CD8-positive, alpha-beta memory T cell (primary cell): ENCODE measurements around the gene CTSW. TPM values are rescaled to one million over a fixed set of nuclear protein-coding genes. Genes with fewer than 3 reads are reported as not detected.
"Not testable (repeated sequence)": the region's sequence is repeated elsewhere in the genome, so short reads cannot be mapped to it uniquely, and the experiment has no call there.

ENCODE experiments used
- CTCF ChIA-PET: fragments of 350-600 bp; sonication (Branson Sonifier 250); formaldehyde crosslinking; loops from one replicate; lab custom pipeline; 2021; ENCODE audit warnings: antibody characterized with exemption; lab: Charles Lee
- POLR2A ChIA-PET: fragments of 350-600 bp; sonication (Branson Sonifier 250); formaldehyde crosslinking; loops from one replicate; lab custom pipeline; 2021; ENCODE audit warnings: antibody characterized with exemption; lab: Charles Lee
- DNase-seq, 5 donors: peaks; one replicate each; pipeline versions ENCODE4 v3.0.0 to v3.0.0-alpha.2; 2020 to 2022; ENCODE audit warnings: mixed read lengths in 1 of 5
- H3K27ac ChIP-seq: one replicate; pipeline ENCODE4 v1.7.0; 2013; ENCODE audit warnings: low read depth, mild to moderate bottlenecking, low read length, moderate library complexity
- H3K27me3 ChIP-seq: 2 replicates; pipeline ENCODE4 v1.7.0; 2013; ENCODE audit warnings: low read length, mild to moderate bottlenecking; ENCODE audit not compliant: insufficient read depth, poor library complexity, severe bottlenecking
- H3K36me3 ChIP-seq: 2 replicates; pipeline ENCODE4 v1.7.0; 2013; ENCODE audit warnings: mild to moderate bottlenecking, low read length, moderate library complexity; ENCODE audit not compliant: insufficient read depth
- H3K4me1 ChIP-seq: 2 replicates; pipeline ENCODE4 v1.7.0; 2013; ENCODE audit warnings: mild to moderate bottlenecking, low read length, moderate library complexity; ENCODE audit not compliant: insufficient read depth
- H3K4me3 ChIP-seq: 2 replicates; pipeline ENCODE4 v1.7.0; 2013; ENCODE audit warnings: mild to moderate bottlenecking, low read length
- H3K9me3 ChIP-seq: 2 replicates; pipeline ENCODE4 v1.7.0; 2013; ENCODE audit warnings: mild to moderate bottlenecking, low read length
- H3K27ac Mint-ChIP-seq, 8 donors: one replicate each; pipeline ENCODE4 v1.8.0; 2020 to 2021; ENCODE audit warnings: mixed read lengths in 8 of 8, mild to moderate bottlenecking in 6 of 8, inconsistent platforms in 3 of 8, moderate library complexity in 3 of 8
- H3K27me3 Mint-ChIP-seq, 2 donors: one replicate each; pipeline ENCODE4 v1.8.0; 2020 to 2021; ENCODE audit warnings: mixed read lengths in 2 of 2, mild to moderate bottlenecking in 1 of 2, moderate library complexity in 1 of 2
- H3K36me3 Mint-ChIP-seq, 3 donors: one replicate each; pipeline ENCODE4 v1.8.0; 2020 to 2021; ENCODE audit warnings: mixed read lengths in 3 of 3, inconsistent platforms in 1 of 3, mild to moderate bottlenecking in 1 of 3
- H3K4me1 Mint-ChIP-seq, 3 donors: one replicate each; pipeline ENCODE4 v1.8.0; 2020 to 2021; ENCODE audit warnings: mixed read lengths in 3 of 3, inconsistent platforms in 1 of 3, mild to moderate bottlenecking in 1 of 3
- H3K4me3 Mint-ChIP-seq, 7 donors: one replicate each; pipeline ENCODE4 v1.8.0; 2020 to 2021; ENCODE audit warnings: mixed read lengths in 7 of 7, mild to moderate bottlenecking in 6 of 7, moderate library complexity in 4 of 7, inconsistent platforms in 2 of 7
- H3K9me3 Mint-ChIP-seq, 5 donors: one replicate each; pipeline ENCODE4 v1.8.0; 2020 to 2022; ENCODE audit warnings: mixed read lengths in 5 of 5, mild to moderate bottlenecking in 3 of 5, moderate library complexity in 2 of 5, inconsistent platforms in 1 of 5
- polyA plus RNA-seq: library from polyadenylated mRNA; unstranded; fragments of 300-500 nt; fragmentation: Illumina TruSeq; gene quantifications from one replicate; pipeline ENCODE4 v1.2.3, GENCODE V29; 2021
- total RNA-seq, 2 experiments: library from RNA; stranded (reverse); gene quantifications; one replicate each; pipeline ENCODE4 v1.2.3, GENCODE V29; 2021

CTSW gene
- total and polyA plus RNA-seq, 3 experiments from 2014 or later, result 40.9 to 1,046 (median 44.3) TPM

DNA sequence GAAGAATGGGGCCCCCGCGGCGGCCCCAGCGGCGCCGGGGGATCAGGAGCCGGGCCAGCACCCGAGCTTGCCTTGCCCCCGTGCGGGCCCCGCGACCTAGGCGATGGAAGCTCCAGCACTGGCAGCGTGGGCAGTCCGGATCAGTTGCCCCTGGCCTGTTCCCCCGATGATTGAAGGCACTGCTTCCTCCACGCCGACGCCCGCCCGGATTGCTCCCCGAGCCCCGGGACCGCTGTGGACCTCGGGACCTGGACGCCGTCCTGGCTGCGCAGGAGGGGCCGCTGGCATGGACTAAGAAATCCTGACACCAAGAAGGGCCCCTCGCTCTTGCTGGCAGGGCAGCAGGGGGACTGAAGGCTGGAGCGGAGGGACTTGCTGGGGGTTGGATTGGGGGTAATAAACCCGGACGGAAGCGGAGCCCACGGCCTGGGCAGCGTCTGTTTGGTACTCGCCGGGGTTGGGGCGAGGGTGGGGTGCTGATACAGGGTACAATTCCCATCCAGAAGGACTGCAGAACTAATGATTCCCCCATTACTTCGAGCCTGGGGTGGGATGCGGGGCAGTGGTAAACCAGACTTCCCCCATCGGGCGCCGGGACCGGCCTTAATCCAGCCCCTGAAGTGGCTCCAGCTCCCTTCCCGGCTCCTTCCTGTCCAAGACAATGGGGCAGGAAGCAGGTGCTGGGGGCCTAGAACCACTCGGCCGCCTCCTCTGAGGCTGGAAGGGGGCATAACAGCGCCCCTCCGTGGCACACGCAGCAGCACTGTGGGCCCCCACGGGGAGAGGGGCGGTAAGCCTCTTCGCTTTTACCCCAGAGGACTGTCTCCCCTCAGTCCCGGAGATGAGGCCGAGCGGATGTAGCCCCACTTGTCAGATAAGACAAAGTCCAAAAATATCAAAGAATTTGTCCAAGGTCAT is 11.8 kb downstream of the CTSW start:
- Histone ChIP-seq H3K27me3 (no peaks in the 10 kb centered on the region), H3K27ac (peak overlapping the region; percentile 87), H3K4me1 (peaks cover 55% of the 10 kb centered on the region), H3K36me3 (no peaks in the 10 kb centered on the region), H3K9me3 (no peaks in the 10 kb centered on the region), H3K4me3 (peak overlapping the region; percentile 74)
- H3K36me3 Mint-ChIP-seq, result peaks cover 0 to 12% (median 0%) of the 10 kb centered on the region in 3 donors
- DNase-seq, result peak in 1 of 5 donors; percentile 15
- peak overlapping the region; percentile 85 to 99 (median 92) for H3K27ac Mint-ChIP-seq
- ChIA-PET CTCF (interaction anchor here (0.7 to 21.9 kb wide), 25 partner anchors 8 to 709 kb away, joined by 3 to 560 read pairs (median 5); partner anchors contain the start of genes AP5B1, C11orf68, CAPN1 and CFL1), POLR2A (interaction anchor here (0.8 to 6.0 kb wide), 19 partner anchors 9 to 377 kb away, joined by 3 to 140 read pairs (median 4); partner anchors contain the start of genes BANF1, C11orf68, CFL1 and CTSW)
- no peaks in the 10 kb centered on the region for H3K27me3 Mint-ChIP-seq
- H3K4me3 Mint-ChIP-seq, result peak overlapping the region; percentile 78 to 92 (median 89)
- H3K4me1 Mint-ChIP-seq, result peaks cover 62 to 70% (median 67%) of the 10 kb centered on the region in 3 donors
- no peaks in the 10 kb centered on the region for H3K9me3 Mint-ChIP-seq

DNA sequence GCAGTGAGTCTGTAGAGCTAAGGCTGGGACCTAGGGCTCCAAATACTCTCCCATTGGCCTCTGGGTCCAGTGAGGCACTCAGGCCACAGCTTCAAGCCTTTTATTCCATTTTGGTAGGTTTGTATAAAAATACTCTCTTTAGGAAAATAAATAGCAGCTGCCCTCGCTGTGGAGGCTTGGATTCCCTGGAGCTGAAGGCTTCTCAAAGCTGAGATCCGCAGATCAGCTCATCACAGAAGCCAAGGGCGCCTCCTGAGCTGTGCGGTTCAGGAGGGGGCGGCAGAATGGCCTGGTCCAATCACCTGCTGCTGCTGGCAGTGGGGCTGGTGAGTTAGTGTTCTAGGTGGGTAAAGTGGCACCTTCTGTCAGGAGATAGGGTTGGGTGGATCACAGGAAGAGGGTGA is 12.5 kb downstream of the CTSW start:
- Histone ChIP-seq H3K4me3 (peak overlapping the region; percentile 74), H3K4me1 (peaks cover 55% of the 10 kb centered on the region), H3K27ac (peak overlapping the region; percentile 87)
- H3K27me3 Mint-ChIP-seq, H3K9me3 Mint-ChIP-seq, H3K9me3 ChIP-seq, H3K36me3 ChIP-seq, H3K27me3 ChIP-seq, H3K36me3 Mint-ChIP-seq: not testable (repeated sequence)
- DNase-seq, result peak in 2 of 5 donors; percentile 18 to 44
- Mint-ChIP-seq H3K27ac (peak overlapping the region; percentile 85 to 99 (median 92)), H3K4me1 (peaks cover 57 to 63% (median 60%) of the 10 kb centered on the region in 3 donors), H3K4me3 (peak overlapping the region; percentile 78 to 92 (median 89))
- CTCF ChIA-PET, result interaction anchor here (0.7 to 21.9 kb wide), 8 partner anchors 8 to 75 kb away, joined by 3 to 560 read pairs (median 18); partner anchors contain the start of genes C11orf68, CFL1, CTSW and EFEMP2
- POLR2A ChIA-PET, result interaction anchor here (2.9 to 6.0 kb wide), 3 partner anchors 9 to 33 kb away, joined by 11 to 140 read pairs (median 32); partner anchors contain the start of genes C11orf68, CFL1, FOSL1 and MUS81

DNA sequence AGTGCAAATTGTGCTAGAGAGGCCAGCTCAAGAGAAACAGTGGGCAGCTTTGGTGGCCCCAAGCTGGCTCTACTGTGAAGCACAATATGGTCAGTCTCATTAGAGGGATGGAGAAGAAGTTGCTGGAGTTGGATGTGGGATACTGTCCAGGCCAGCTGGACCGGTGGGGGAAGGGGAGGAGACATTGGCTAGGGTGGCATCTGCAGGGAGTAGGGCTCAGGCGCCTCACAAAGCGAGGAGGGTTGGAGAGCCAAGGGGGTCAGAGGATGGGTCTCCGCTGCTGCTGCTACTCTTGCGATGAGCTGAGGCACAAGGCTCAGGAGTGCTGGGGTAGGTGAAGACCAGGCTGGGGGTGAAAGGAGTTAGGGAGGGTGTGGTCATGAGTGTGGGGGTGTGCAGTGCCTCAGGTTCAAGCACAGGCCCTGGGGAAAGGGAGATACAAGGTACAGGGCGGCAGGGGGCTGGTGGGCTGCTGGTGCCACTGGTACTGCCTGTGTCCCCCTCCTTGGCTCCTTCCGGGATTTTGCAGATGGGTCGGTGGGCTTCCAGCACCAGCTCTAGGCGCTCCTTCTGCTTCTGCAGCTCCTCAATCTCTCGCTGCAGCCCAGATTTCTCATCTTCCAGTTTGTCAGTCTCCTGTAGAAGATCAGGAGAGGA is 13.2 kb downstream of the CTSW start:
- Mint-ChIP-seq H3K4me1 (peaks cover 54 to 58% (median 56%) of the 10 kb centered on the region in 3 donors), H3K27me3 (no peaks in the 10 kb centered on the region), H3K9me3 (no peaks in the 10 kb centered on the region), H3K27ac (peak overlapping the region; percentile 85 to 99 (median 93)), H3K36me3 (peaks cover 0 to 4% (median 0%) of the 10 kb centered on the region in 3 donors), H3K4me3 (peak overlapping the region; percentile 78 to 92 (median 89))
- H3K27me3 ChIP-seq, result no peaks in the 10 kb centered on the region
- peak overlapping the region; percentile 87 for H3K27ac ChIP-seq
- no peaks in the 10 kb centered on the region for H3K36me3 ChIP-seq
- ChIA-PET CTCF (interaction anchor here (0.7 to 21.9 kb wide), 7 partner anchors 7 to 76 kb away, joined by 3 to 560 read pairs (median 22); partner anchors contain the start of genes C11orf68, CFL1, CTSW and EFEMP2), POLR2A (interaction anchor here (3.0 to 6.0 kb wide), 2 partner anchors 25 to 34 kb away, joined by 11 to 140 read pairs; partner anchors contain the start of genes C11orf68, CFL1 and MUS81)
- DNase-seq, result no peak
- peaks cover 50% of the 10 kb centered on the region for H3K4me1 ChIP-seq
- H3K4me3 ChIP-seq, result peak overlapping the region; percentile 74
- H3K9me3 ChIP-seq, result no peaks in the 10 kb centered on the region

DNA sequence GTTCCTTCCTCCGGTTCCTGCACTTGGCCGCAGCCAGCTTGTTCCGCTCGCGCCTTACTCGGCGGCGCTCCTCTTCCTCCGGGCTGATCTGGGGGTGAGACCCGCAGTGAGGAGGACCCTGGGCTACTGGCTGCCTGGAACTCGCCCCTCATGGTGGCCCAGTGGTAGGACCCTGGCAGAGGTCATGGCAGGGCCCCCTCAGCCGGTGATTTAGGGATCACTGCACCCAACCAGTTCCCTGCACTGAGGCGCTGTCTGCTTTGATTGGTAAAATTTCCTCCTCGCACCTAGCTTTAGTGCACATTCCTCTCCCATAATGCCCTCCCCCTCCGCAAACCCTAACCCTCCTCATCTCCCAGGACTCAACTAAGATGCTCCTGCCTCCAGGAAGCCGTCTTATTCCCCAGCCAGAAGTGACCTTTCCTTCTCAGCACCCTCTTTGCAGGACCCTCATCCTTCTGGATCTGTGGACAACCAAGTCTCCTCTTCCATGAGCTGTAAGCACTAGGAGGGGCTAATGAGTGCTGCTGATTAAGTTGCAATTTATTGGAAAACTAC is 14.5 kb downstream of the CTSW start:
- no peaks in the 10 kb centered on the region for H3K27me3 Mint-ChIP-seq
- Histone ChIP-seq H3K27ac (peak overlapping the region; percentile 35), H3K9me3 (no peaks in the 10 kb centered on the region), H3K27me3 (peaks cover 6% of the 10 kb centered on the region), H3K4me1 (peaks cover 49% of the 10 kb centered on the region), H3K4me3 (peak overlapping the region; percentile 53), H3K36me3 (no peaks in the 10 kb centered on the region)
- DNase-seq, result peak in 2 of 5 donors; percentile 40
- no peaks in the 10 kb centered on the region for H3K9me3 Mint-ChIP-seq
- peak overlapping the region; percentile 84 to 99 (median 92) for H3K27ac Mint-ChIP-seq
- ChIA-PET POLR2A (interaction anchor here (0.5 to 3.0 kb wide), 2 partner anchors 24 to 51 kb away, joined by 4 to 11 read pairs; partner anchors contain the start of gene C11orf68), CTCF (interaction anchor here (3.8 to 21.9 kb wide), 2 partner anchors 9 to 25 kb away, joined by 22 to 560 read pairs; partner anchors contain the start of genes CFL1, CTSW, EFEMP2 and MUS81)
- H3K4me3 Mint-ChIP-seq, result peak overlapping the region; percentile 78 to 92 (median 83)
- no peaks in the 10 kb centered on the region for H3K36me3 Mint-ChIP-seq
- peaks cover 46 to 48% (median 46%) of the 10 kb centered on the region in 3 donors for H3K4me1 Mint-ChIP-seq

DNA sequence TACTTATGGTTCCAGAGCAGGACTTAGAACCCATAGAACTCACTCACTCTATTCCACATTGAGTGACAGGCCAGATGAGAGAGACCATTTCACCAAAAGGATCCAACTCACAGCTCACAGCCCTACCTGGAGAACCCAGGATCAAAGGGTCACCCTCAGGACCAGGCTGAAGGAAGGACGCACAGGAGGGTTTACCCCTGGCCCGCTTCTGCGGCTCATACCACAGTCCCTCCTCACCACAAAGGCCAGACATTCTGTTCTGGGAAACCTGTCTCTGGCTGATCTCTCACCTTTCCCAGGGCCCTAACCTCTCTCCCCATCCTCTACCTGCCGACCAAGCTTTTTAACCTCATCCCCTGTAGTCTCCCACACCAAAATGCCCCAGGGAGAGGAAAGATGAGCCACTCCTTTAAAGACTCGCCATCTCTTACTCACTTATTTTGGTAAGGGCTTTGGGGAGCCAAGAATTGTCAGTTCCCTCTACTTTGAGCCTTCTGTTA is 15.9 kb downstream of the CTSW start:
- H3K4me1 ChIP-seq, result peaks cover 47% of the 10 kb centered on the region

DNA sequence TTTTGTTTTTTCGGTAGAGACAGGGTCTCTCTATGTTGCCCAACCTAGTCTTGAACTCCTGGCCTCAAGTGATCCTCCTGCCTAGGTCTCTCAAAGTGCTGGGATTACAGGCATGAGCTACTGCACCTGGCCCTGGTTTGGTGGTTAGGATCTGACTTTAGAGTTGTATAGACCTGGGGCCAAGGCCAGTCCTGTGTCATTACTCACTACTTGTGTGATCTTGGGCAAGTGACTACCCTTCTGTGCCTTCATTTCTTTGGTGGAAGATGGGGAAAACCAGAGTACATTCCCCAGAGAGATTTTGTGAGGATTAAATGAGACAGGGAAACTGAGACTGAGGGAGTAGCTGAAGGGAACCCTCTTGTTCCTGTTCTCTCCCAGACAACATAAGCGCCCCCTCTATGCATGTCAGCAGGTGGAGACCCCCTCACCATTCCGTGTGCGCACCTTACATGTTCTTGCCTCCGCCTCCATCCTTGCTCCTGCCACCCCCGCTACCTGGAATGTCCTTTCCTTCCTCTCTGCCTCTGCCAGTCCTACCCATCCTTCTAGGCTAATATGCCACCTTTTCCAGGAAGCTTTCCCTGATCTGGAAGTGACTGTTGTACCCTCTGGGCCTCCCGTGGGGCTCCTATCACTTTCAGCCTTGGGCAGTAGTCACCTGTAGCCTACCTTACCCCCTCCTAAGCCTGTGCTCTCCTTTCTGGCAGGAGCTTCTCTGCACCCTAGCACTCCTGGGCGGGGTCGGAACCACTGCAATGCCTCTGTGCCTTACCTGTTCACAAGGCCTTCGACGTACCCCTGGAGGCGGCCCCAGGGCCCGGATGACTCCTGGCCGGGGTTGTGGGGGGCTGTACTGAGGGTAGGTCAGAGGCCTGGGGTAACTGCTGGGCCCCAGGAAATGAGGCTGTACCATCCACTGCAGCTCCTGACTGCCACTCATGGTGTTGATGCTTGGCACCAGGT is 16.7 kb downstream of the CTSW start:
- CTCF ChIA-PET, result interaction anchor here (2.7 to 21.9 kb wide), 4 partner anchors 7 to 28 kb away, joined by 13 to 560 read pairs (median 50); partner anchors contain the start of genes CCDC85B, CFL1, CTSW and EFEMP2
- H3K36me3 ChIP-seq, result no peaks in the 10 kb centered on the region
- no peak overlapping the region for H3K27ac ChIP-seq
- H3K27me3 Mint-ChIP-seq, result no peaks in the 10 kb centered on the region
- peaks cover 54% of the 10 kb centered on the region for H3K4me1 ChIP-seq
- H3K4me3 Mint-ChIP-seq, result peak overlapping the region in 3 of 7 donors; percentile 2 to 51 (median 27)
- H3K9me3 Mint-ChIP-seq, result no peaks in the 10 kb centered on the region
- H3K27ac Mint-ChIP-seq, result peak overlapping the region in 7 of 8 donors; percentile 26 to 92 (median 63)
- POLR2A ChIA-PET, result interaction anchor here (0.8 kb wide), 1 partner anchor 22 kb away, joined by 3 read pairs; the partner anchor contains the start of gene C11orf68
- H3K27me3 ChIP-seq, result peaks cover 6% of the 10 kb centered on the region
- H3K4me1 Mint-ChIP-seq, result peaks cover 36 to 44% (median 39%) of the 10 kb centered on the region in 3 donors
- H3K9me3 ChIP-seq, result no peaks in the 10 kb centered on the region
- DNase-seq, result no peak
- no peaks in the 10 kb centered on the region for H3K36me3 Mint-ChIP-seq
- H3K4me3 ChIP-seq, result no peak overlapping the region

More for the DNA sequence above, 15.9 kb downstream of the CTSW start:
- peak overlapping the region in 4 of 7 donors; percentile 29 to 72 (median 34) for H3K4me3 Mint-ChIP-seq
- no peaks in the 10 kb centered on the region for H3K36me3 Mint-ChIP-seq
- ChIA-PET POLR2A (interaction anchor here (0.5 to 0.8 kb wide), 2 partner anchors 23 to 1116 kb away, joined by 3 read pairs; partner anchors contain the start of gene C11orf68), CTCF (interaction anchor here (3.8 to 21.9 kb wide), 2 partner anchors 11 to 27 kb away, joined by 22 to 560 read pairs; partner anchors contain the start of genes CFL1, CTSW, EFEMP2 and MUS81)
- no peaks in the 10 kb centered on the region for H3K9me3 ChIP-seq
- H3K27ac ChIP-seq, result no peak overlapping the region
- peaks cover 34 to 41% (median 34%) of the 10 kb centered on the region in 3 donors for H3K4me1 Mint-ChIP-seq
- no peaks in the 10 kb centered on the region for H3K36me3 ChIP-seq
- peak overlapping the region in 7 of 8 donors; percentile 28 to 91 (median 70) for H3K27ac Mint-ChIP-seq
- H3K27me3 Mint-ChIP-seq, result no peaks in the 10 kb centered on the region
- H3K9me3 Mint-ChIP-seq, result no peaks in the 10 kb centered on the region
- no peak for DNase-seq
- H3K4me3 ChIP-seq, result no peak overlapping the region
- peaks cover 6% of the 10 kb centered on the region for H3K27me3 ChIP-seq
